HEK293T (cell line): ENCODE measurements around the gene CNTF.

Experiments used
- ARNT ChIP-seq: fragments of 450-650 bp; IDR thresholded peaks from 2 replicates; pipeline ENCODE4 v1.6.1; 2017; ENCODE audit warnings: mild to moderate bottlenecking
- BHLHE40 ChIP-seq: fragments of 450-650 bp; IDR thresholded peaks from 2 replicates; pipeline ENCODE4 v1.6.1; 2016; ENCODE audit warnings: mild to moderate bottlenecking, moderate library complexity, borderline replicate concordance
- CTBP1 ChIP-seq: fragments of 450-650 bp; IDR thresholded peaks from 2 replicates; pipeline ENCODE4 v1.6.1; 2016; ENCODE audit warnings: borderline replicate concordance
- FOXA1 ChIP-seq: fragments of 450-650 bp; IDR thresholded peaks from 2 replicates; pipeline ENCODE4 v1.6.1; 2016; ENCODE audit warnings: mild to moderate bottlenecking
- HDGF ChIP-seq: fragments of 450-650 bp; IDR thresholded peaks from 2 replicates; pipeline ENCODE4 v1.6.1; 2017; ENCODE audit warnings: antibody characterized with exemption, borderline replicate concordance
- L3MBTL2 ChIP-seq: fragments of 450-650 bp; conservative IDR thresholded peaks from 2 replicates; pipeline ENCODE4 v1.6.1; 2016; ENCODE audit warnings: mild to moderate bottlenecking
- LEF1 ChIP-seq: fragments of 450-650 bp; IDR thresholded peaks from 2 replicates; pipeline ENCODE4 v1.6.1; 2017; ENCODE audit warnings: mild to moderate bottlenecking, borderline replicate concordance
- NFRKB ChIP-seq: fragments of 450-650 bp; IDR thresholded peaks from 2 replicates; pipeline ENCODE4 v1.6.1; 2016; ENCODE audit warnings: mild to moderate bottlenecking, moderate library complexity
- SP1 ChIP-seq: fragments of 450-650 bp; IDR thresholded peaks from 2 replicates; pipeline ENCODE4 v1.6.1; 2017
- SUZ12 ChIP-seq: fragments of 450-650 bp; IDR thresholded peaks from 2 replicates; pipeline ENCODE4 v1.6.1; 2016; ENCODE audit warnings: mild to moderate bottlenecking
- TARDBP ChIP-seq: fragments of 450-650 bp; IDR thresholded peaks from 2 replicates; pipeline ENCODE4 v1.6.1; 2016
- ZNF384 ChIP-seq: fragments of 450-650 bp; IDR thresholded peaks from 2 replicates; pipeline ENCODE4 v1.6.1; 2016
- TF ChIP-seq, protein P1 (sequence below): fragments of 450-650 bp; IDR thresholded peaks from 2 replicates; pipeline ENCODE4 v1.6.1; 2016

DNA sequence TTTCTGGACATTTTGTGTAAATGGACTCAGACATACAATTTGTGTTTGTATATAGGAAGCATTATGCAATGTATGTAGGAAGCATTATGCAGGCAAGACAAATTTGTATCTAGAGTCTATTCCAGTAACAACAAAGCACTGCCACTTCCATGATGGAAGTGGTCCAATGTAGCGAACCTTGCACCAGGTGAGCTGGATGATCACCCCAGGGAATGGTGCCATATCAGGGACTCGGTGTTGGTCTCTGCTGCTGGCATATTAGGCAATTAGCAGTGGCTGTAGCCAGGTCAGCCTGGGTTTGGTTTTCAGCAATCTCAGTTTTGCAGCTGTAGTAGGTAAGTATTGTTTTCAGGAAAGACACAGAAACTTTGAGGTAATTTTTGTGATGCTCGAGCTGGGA is 30.8 kb upstream of the CNTF start:
- TF ChIP-seq BHLHE40 = no peak
- TF ChIP-seq ARNT = no peak
- TF ChIP-seq HDGF = no peak
- no peak for TF ChIP-seq SP1
- TF ChIP-seq NFRKB = no peak
- TF ChIP-seq CTBP1 = no peak
- TF ChIP-seq, protein P1, sequence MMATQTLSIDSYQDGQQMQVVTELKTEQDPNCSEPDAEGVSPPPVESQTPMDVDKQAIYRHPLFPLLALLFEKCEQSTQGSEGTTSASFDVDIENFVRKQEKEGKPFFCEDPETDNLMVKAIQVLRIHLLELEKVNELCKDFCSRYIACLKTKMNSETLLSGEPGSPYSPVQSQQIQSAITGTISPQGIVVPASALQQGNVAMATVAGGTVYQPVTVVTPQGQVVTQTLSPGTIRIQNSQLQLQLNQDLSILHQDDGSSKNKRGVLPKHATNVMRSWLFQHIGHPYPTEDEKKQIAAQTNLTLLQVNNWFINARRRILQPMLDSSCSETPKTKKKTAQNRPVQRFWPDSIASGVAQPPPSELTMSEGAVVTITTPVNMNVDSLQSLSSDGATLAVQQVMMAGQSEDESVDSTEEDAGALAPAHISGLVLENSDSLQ = no peak
- no peak for TF ChIP-seq TARDBP
- no peak for TF ChIP-seq L3MBTL2
- no peak for TF ChIP-seq FOXA1
- TF ChIP-seq SUZ12 = no peak
- TF ChIP-seq LEF1 = no peak
- no peak for TF ChIP-seq ZNF384
